Subcutaneous abdominal adipose tissue (tissue), 5 donors: Measurements from ENCODE around the gene PRPF39.
"Not testable (repeated sequence)": the region's sequence is repeated elsewhere in the genome, so short reads cannot be mapped to it uniquely, and the experiment has no call there.

Source experiments
- H3K27ac ChIP-seq: one replicate; pipeline ENCODE4 v1.7.0; 2013; ENCODE audit warnings: low read depth, mild to moderate bottlenecking, inconsistent platforms, low read length, moderate library complexity
- H3K27me3 ChIP-seq, 5 donors: one replicate each; pipeline ENCODE4 v1.7.0; 2013; ENCODE audit warnings: low read length in 5 of 5, inconsistent platforms in 1 of 5; ENCODE audit not compliant: control insufficient read depth in 5 of 5, insufficient read depth in 4 of 5
- H3K36me3 ChIP-seq, 5 donors: one replicate each; pipeline ENCODE4 v1.7.0; 2013; ENCODE audit warnings: low read length in 5 of 5; ENCODE audit not compliant: control insufficient read depth in 5 of 5, insufficient read depth in 5 of 5
- H3K4me1 ChIP-seq, 5 donors: one replicate each; pipeline ENCODE4 v1.7.0; 2013; ENCODE audit warnings: low read length in 5 of 5, mild to moderate bottlenecking in 3 of 5, moderate library complexity in 1 of 5; ENCODE audit not compliant: control insufficient read depth in 5 of 5, insufficient read depth in 5 of 5
- H3K4me3 ChIP-seq, 5 donors: one replicate each; pipeline ENCODE4 v1.7.0; 2013; ENCODE audit warnings: low read length in 5 of 5, low read depth in 1 of 5
- H3K9ac ChIP-seq, 5 donors: one replicate each; pipeline ENCODE4 v1.7.0; 2013; ENCODE audit warnings: low read length in 5 of 5, mild to moderate bottlenecking in 4 of 5, moderate library complexity in 3 of 5
- H3K9me3 ChIP-seq, 5 donors: one replicate each; pipeline ENCODE4 v1.7.0; 2013; ENCODE audit warnings: low read length in 5 of 5; ENCODE audit not compliant: control insufficient read depth in 5 of 5
- donor health status: healthy.
- donor health status: healthy.
- donor health status: healthy.
- donor health status: healthy.
- donor health status: healthy.

PRPF39 gene

DNA sequence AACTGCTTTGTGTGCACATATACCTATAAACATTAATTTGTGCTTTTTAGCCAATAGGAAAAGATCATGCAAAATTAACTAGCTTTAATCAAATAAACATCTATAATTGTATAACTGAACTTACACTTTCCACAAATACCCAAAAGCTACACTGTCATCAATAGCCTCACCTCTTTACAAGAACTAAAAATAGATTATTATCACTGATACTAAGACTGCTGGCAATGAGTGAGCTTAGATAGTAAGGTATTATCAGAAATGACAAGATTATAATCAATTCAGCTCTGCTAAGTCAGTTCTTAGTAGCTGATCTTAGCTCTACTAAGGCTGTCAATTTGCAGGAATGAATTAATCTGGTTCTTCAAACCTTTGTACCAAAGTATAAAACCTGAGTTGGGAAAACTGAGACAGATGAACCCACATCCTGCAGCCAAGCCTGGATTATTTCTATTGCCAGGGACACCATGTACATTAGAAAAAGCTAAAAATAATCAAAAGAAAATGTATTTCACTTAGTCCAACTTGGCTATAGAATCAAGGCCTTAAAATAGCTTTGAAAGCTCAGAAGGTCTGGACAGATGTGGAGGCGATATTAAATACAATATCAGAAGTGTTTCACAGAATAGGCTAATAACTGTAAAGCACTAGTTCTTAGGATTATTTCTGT lies 45.2 kb downstream of the PRPF39 start:
- Histone ChIP-seq H3K27me3 (no peaks in the 10 kb centered on the region), H3K4me1 (peaks cover 0 to 10% (median 6%) of the 10 kb centered on the region in 5 donors), H3K27ac (no peak overlapping the region), H3K4me3 (no peak overlapping the region), H3K9ac (no peak overlapping the region), H3K36me3 (peaks cover 3 to 27% (median 11%) of the 10 kb centered on the region in 5 donors), H3K9me3 (no peaks in the 10 kb centered on the region)

DNA sequence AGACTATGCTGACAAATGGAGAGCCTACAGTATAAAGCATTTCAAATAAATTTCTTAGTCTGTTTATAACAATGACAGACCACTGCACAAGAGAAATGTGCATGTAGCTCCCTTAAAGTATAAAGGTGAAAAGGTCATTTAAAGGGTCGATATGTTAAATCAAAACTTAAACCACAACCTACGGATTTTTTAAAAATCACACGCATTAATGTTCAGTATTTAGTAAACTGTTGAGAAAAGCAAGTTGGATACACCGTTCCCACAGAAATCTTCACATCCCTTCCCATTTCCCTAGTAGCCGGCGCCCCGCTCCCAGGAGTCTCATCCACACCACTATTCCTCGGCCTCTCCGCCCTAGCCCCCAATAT lies 49.8 kb downstream of the PRPF39 start:
- H3K9ac ChIP-seq: peak overlapping the region; percentile 43 to 98 (median 93)
- H3K36me3 ChIP-seq: peaks cover 0 to 5% (median 3%) of the 10 kb centered on the region in 5 donors
- H3K4me3 ChIP-seq: peak overlapping the region; percentile 94 to 100 (median 99)
- no peaks in the 10 kb centered on the region for H3K27me3 ChIP-seq
- no peaks in the 10 kb centered on the region for H3K9me3 ChIP-seq
- peak overlapping the region; percentile 94 for H3K27ac ChIP-seq
- peaks cover 3 to 33% (median 29%) of the 10 kb centered on the region in 5 donors for H3K4me1 ChIP-seq

DNA sequence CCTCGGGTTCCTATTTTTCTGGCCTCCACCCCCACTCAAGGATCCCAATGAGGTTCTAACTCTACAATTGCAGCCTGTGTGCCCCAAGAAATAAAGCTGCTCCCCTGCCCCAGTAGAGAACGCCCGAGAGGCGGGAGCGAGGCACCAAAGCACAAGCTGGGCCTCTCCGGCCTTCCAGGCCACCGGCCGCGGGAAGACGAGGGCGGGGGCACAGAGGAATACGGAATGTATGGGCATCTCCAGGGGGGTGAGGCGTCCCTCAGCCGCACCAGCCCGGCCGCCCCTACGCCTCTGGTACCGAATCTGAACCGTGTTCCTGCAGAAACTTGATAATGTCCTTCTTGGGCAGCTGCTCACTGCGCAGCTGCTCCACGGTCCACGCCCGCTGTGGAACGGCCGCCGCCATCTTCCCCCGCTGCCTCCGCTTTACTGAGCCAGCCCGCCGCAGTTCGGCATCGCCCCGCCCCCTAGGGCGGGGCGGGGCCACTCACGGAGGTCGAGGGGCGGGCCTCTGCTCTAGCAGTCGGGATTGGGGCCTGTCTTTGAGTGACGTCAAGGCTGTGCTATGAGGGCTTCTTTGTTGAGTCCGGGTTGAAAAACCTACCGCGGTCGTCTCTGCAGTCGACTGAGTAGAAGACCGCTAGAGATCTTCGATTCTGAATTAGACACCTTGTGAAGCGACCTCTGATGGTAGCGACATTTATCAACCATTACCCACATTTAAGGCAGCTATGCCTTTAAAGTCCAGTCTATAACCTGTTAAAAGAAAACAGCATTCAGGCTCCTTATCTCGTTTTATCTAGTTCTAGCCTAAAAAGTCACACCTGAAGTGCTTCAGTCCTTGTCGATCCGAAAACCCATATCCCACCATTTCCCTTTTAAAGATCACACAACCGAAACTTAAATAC lies 50.4 kb downstream of the PRPF39 start, which contains the start of gene FKBP3:
Gene FKBP3, minus strand, starts transcription at position 431 of the 908 bp plus-strand sequence. Its CDS starts 25 bp downstream, at position 406.
- H3K4me3 ChIP-seq: peak within 1 kb of the TSS; percentile 97 to 100 (median 99)
- peaks cover 0 to 3% (median 0%) of the 10 kb centered on the region in 5 donors for H3K36me3 ChIP-seq
- H3K9me3 ChIP-seq: no peaks in the 10 kb centered on the region
- peaks cover 3 to 33% (median 29%) of the 10 kb centered on the region in 5 donors for H3K4me1 ChIP-seq
- H3K27ac ChIP-seq: peak within 1 kb of the TSS; percentile 94
- H3K9ac ChIP-seq: peak within 1 kb of the TSS; percentile 75 to 98 (median 93)
- H3K27me3 ChIP-seq: no peaks in the 10 kb centered on the region

DNA sequence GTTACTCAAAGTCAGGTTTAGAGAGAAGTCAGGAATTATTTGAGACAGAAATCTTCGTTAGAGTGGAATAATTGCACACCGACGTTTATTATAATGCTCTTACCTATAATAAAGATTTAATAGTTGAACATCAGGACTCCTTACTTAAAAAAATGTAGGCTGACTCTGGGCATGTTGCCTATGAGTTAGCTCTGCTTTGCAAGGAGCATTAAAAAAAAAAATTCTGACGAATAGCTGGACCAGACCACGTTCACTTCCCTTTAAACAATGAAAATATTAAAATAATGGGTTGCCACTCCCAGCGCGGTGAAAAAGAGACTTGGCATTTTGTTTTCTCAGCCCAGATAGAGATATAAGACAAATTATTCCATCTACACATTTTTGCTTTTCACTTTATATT lies 51.2 kb downstream of the PRPF39 start:
- Histone ChIP-seq H3K4me1 (peaks cover 3 to 33% (median 29%) of the 10 kb centered on the region in 5 donors), H3K9me3 (no peaks in the 10 kb centered on the region), H3K9ac (peak overlapping the region; percentile 50 to 98 (median 79)), H3K4me3 (peak overlapping the region; percentile 86 to 100 (median 97)), H3K27ac (peak overlapping the region; percentile 94), H3K36me3 (no peaks in the 10 kb centered on the region), H3K27me3 (no peaks in the 10 kb centered on the region)

DNA sequence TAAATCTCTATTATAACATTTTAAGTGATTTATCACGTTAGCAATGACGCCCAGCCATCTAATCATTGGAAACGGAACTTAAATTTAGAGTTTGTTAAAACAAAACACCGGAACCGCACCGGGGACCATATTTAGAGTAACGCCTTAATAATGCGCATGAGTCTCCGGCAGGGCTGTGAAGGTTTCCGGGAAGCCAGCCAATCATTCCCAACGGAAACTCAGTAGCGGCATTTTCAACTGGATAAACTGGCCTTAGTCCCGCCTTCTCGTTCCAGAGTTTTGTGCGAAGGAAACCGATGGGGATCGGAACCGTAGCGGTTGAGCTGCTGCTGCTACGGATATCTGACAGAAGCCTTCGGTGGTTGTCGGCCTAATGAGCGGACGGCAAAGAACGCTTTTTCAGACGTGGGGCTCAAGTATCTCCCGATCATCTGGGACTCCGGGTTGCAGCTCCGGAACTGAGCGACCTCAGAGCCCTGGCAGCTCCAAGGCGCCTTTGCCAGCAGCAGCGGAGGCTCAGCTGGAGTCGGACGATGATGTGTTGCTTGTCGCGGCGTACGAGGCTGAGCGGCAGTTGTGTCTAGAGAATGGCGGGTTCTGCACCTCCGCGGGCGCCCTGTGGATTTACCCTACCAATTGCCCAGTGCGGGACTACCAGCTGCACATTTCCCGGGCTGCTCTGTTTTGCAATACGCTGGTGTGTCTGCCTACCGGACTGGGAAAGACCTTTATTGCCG lies 51.9 kb downstream of the PRPF39 start, which contains the start of gene FANCM:
Gene FANCM, plus strand, starts transcription at position 272 of the 737 bp plus-strand sequence. Its CDS starts 102 bp downstream, at position 374.
- no peaks in the 10 kb centered on the region for H3K9me3 ChIP-seq
- no peaks in the 10 kb centered on the region for H3K27me3 ChIP-seq
- peak within 1 kb of the TSS; percentile 94 for H3K27ac ChIP-seq
- peak within 1 kb of the TSS; percentile 75 to 98 (median 87) for H3K9ac ChIP-seq
- H3K4me3 ChIP-seq: peak within 1 kb of the TSS; percentile 86 to 100 (median 97)
- peaks cover 3 to 33% (median 29%) of the 10 kb centered on the region in 5 donors for H3K4me1 ChIP-seq
- H3K36me3 ChIP-seq: no peaks in the 10 kb centered on the region

DNA sequence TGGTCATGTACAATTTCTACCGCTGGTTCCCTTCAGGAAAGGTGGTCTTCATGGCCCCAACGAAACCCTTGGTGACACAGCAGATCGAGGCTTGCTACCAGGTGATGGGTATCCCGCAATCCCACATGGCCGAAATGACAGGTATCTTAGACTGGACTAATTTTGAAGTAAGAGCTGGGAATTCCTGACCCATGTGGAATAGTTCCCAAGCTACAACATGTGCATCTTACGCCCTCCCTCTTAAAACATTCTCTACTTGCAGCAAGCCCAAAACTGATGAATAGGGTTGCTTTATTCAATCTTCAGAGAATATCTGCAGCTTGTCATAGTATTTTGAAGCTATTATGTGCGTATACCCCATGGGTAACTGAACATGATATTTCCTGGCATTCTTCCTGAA lies 52.5 kb downstream of the PRPF39 start:
- H3K4me1 ChIP-seq: peaks cover 3 to 33% (median 29%) of the 10 kb centered on the region in 5 donors
- no peaks in the 10 kb centered on the region for H3K36me3 ChIP-seq
- peak overlapping the region in 4 of 5 donors; percentile 66 to 91 (median 78) for H3K9ac ChIP-seq
- no peaks in the 10 kb centered on the region for H3K9me3 ChIP-seq
- H3K4me3 ChIP-seq: peak overlapping the region; percentile 86 to 100 (median 97)
- H3K27me3 ChIP-seq: no peaks in the 10 kb centered on the region
- H3K27ac ChIP-seq: no peak overlapping the region

GRCh38 chr14:45140661-45141187 lies 56.8 kb downstream of the PRPF39 start:
- peaks cover 3 to 22% (median 19%) of the 10 kb centered on the region in 5 donors for H3K4me1 ChIP-seq

DNA sequence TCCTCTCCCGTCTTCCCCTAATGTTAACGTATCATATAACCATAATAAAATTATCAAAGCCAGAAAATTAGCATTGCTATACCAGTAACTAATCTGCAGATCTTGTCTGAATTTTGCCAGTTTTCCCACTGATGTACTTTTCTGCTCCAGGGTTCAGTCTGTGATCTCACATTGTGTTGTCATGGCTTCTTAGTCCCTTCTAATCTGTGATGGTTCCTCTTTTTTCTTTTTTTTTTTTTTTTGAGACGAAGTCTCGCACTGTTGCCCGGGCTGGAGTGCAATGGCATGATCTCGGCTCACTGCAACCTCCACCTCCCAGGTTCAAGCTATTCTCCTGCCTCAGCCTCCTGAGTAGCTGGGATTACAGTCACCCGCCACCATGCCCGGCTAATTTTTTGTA lies 58.2 kb downstream of the PRPF39 start:
- H3K27ac ChIP-seq, H3K4me1 ChIP-seq, H3K9me3 ChIP-seq, H3K4me3 ChIP-seq, H3K27me3 ChIP-seq, H3K9ac ChIP-seq, H3K36me3 ChIP-seq: not testable (repeated sequence)

More at GRCh38 chr14:45140661-45141187, 56.8 kb downstream of the PRPF39 start:
- H3K36me3 ChIP-seq: peaks cover 0 to 5% (median 0%) of the 10 kb centered on the region in 5 donors
- no peaks in the 10 kb centered on the region for H3K9me3 ChIP-seq
- H3K27ac ChIP-seq: no peak overlapping the region
- H3K27me3 ChIP-seq: no peaks in the 10 kb centered on the region
- H3K4me3 ChIP-seq: no peak overlapping the region
- no peak overlapping the region for H3K9ac ChIP-seq

GRCh38 chr14:45144658-45145057 lies 60.7 kb downstream of the PRPF39 start:
- Histone ChIP-seq H3K4me1 (no peaks in the 10 kb centered on the region), H3K27ac (no peak overlapping the region), H3K36me3 (peaks cover 0 to 5% (median 0%) of the 10 kb centered on the region in 5 donors), H3K4me3 (no peak overlapping the region), H3K27me3 (no peaks in the 10 kb centered on the region), H3K9ac (no peak overlapping the region), H3K9me3 (no peaks in the 10 kb centered on the region)
